GM04504 (cell line): ENCODE measurements around the gene RALY.
A peak's percentile ranks its signal among the peaks of the same experiment; 100 is the strongest.

Experiments
- DNase-seq: peaks from one replicate; pipeline ENCODE4 v3.0.0-alpha.2; 2012; ENCODE audit warnings: low read depth

Gene RALY

GRCh38 chr20:33993576-33994221 is at the start of gene RALY:
Gene RALY, plus strand, starts transcription at chr20:33993911. Its CDS starts 78,164 bp downstream, at chr20:34072075.
- DNase-seq = no peak

GRCh38 chr20:33944914-33945313 is 48.8 kb upstream of the RALY start:
- no peak for DNase-seq

GRCh38 chr20:33945391-33946081 is 48.2 kb upstream of the RALY start:
- peak; percentile 52 for DNase-seq

- DNase-seq = no peak
These were observed 45.9 kb upstream of the RALY start for GRCh38 chr20:33947709-33948295.

- no peak for DNase-seq
These were observed 45.2 kb upstream of the RALY start for GRCh38 chr20:33948480-33948879.

- no peak for DNase-seq
These were observed 42.5 kb upstream of the RALY start for GRCh38 chr20:33951171-33951570.

GRCh38 chr20:33954504-33954903 is 39.2 kb upstream of the RALY start:
- DNase-seq = no peak

- no peak for DNase-seq
These were observed 30.0 kb upstream of the RALY start for GRCh38 chr20:33963751-33964150.

- no peak for DNase-seq
These were observed 29.3 kb upstream of the RALY start for GRCh38 chr20:33964441-33964840.

- no peak for DNase-seq
These were observed 26.6 kb upstream of the RALY start for GRCh38 chr20:33967126-33967525.

- DNase-seq = no peak
These were observed 24.1 kb upstream of the RALY start for GRCh38 chr20:33969563-33969962.

- DNase-seq = no peak
These were observed 23.5 kb upstream of the RALY start for GRCh38 chr20:33970229-33970628.

GRCh38 chr20:33971147-33971975 is 22.4 kb upstream of the RALY start:
- DNase-seq = no peak

- no peak for DNase-seq
These were observed 16.8 kb upstream of the RALY start for GRCh38 chr20:33976959-33977358.

- no peak for DNase-seq
These were observed 16.2 kb upstream of the RALY start for GRCh38 chr20:33977535-33977934.

- no peak for DNase-seq
These were observed 14.6 kb upstream of the RALY start for GRCh38 chr20:33979094-33979493.

GRCh38 chr20:33981347-33981746 is 12.4 kb upstream of the RALY start:
- no peak for DNase-seq

GRCh38 chr20:33981964-33982363 is 11.7 kb upstream of the RALY start:
- no peak for DNase-seq

- DNase-seq = no peak
These were observed 10.3 kb upstream of the RALY start for GRCh38 chr20:33983371-33983770.

GRCh38 chr20:33984182-33984719 is 9.5 kb upstream of the RALY start:
- DNase-seq = no peak

GRCh38 chr20:33985280-33985679 is 8.4 kb upstream of the RALY start:
- no peak for DNase-seq

GRCh38 chr20:33985830-33986229 is 7.9 kb upstream of the RALY start:
- DNase-seq = no peak
